Limb (tissue), 2 donors: ENCODE results near the gene ARHGAP20.
A peak's percentile ranks its signal among the peaks of the same experiment; 100 is the strongest.

Experiments used
- DNase-seq, 2 donors: peaks; one replicate each; pipeline ENCODE4 v3.0.0-alpha.2; 2016; ENCODE audit errors: extremely low spot score in 2 of 2

Gene ARHGAP20

GRCh38 chr11:110720431-110721275, 8.4 kb upstream of the ARHGAP20 start:
- DNase-seq = no peak

DNA sequence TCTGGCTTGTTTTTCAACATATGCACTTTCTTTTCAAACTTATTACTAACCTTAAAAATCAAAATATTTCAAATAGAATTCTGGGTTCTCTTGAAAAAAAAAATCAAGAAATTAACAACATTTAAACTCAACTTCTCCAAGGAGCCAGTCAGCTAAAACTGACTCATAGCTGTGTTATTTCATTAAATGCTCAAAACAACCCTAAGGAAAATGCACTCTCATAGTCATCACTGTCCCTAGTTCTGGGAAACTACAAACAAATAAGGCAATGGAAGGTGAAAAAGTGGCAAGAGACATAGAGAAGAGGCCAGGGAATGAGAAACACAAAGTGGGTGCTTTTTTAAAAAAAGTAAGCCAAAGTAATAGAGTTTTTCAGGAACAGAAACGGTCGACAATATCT, 4.1 kb upstream of the ARHGAP20 start:
- DNase-seq = no peak

DNA sequence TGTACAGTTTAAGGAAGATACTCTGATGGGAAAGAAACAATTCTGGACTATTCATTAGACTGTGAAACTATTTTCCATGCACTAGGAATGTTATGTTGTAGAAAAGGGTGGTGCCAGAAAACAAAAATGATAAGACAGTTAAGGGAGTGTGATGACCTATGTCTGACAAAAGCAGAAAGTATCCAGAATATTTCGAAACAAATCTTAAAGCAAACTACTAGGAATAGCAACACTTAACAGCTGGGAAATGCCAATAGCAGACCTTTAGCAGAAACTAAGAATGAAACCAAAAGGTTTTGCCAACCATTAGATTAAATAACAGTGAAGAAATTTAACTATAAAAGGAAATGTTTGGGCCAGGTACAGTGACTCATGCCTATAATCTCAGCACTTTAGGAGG, 3.3 kb upstream of the ARHGAP20 start:
- no peak for DNase-seq

GRCh38 chr11:110713449-110713776, 1.2 kb upstream of the ARHGAP20 start:
- DNase-seq = peak in 1 of 2 donors; percentile 60

- peak in 1 of 2 donors; percentile 53 for DNase-seq
Observed at GRCh38 chr11:110712659-110713448, 617 bp upstream of the ARHGAP20 start.

DNA sequence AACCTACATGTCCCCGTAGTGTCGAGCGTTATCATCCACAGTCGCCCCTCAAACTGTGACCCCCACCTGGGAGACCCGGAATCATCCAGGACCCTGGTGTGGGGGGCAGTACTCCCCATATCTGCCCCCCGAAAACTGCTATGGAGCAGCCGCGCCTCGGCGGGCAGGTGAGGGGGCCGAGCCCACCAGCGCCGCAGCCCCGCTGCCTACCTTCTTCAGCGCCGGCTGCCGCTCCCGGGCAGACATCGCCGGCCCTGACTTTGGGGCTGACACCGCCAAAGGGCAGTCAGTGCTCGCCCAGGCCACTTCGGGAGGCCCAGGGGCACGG, 825 bp downstream of the ARHGAP20 start:
- no peak for DNase-seq

- DNase-seq = peak; percentile 18 to 67
Observed at GRCh38 chr11:110710628-110711381, 1.4 kb downstream of the ARHGAP20 start.

GRCh38 chr11:110704210-110704864, 7.9 kb downstream of the ARHGAP20 start:
- DNase-seq = no peak

- no peak for DNase-seq
Observed at GRCh38 chr11:110691926-110692325, 20.3 kb downstream of the ARHGAP20 start.

- DNase-seq = no peak
Observed at GRCh38 chr11:110689306-110689705, 22.9 kb downstream of the ARHGAP20 start.

DNA sequence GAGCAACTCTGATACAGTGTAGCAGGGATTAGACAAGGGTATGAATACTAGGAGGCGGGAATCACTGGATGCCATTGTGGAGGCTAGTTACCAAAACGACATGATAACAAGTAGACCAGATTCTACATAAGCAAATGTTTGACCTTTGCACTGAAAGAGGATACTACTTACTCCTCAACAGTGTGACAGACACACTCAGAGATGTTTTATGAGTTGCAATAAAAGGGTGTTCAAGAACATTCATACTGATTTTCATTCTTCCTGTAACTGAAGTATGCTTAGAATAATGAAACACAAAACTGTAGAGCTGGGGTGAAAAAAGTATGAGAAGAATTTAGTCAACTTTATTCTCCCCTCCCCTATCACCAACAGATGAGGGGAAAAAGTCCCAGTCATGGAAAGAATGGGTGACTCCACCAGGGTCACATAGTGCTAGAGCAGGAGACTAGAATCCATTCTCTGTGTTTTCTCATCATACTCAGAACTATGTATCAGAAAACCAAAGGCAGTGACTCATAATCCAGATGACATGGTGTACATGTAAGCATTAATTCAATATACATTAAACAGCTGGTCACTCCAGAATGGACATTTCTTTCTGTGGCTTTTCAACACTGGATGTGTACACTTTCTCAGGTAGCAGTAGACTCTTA, 32.8 kb downstream of the ARHGAP20 start:
- no peak for DNase-seq

GRCh38 chr11:110675548-110675947, 36.7 kb downstream of the ARHGAP20 start:
- DNase-seq = no peak

GRCh38 chr11:110665689-110666465, 46.4 kb downstream of the ARHGAP20 start:
- no peak for DNase-seq

DNA sequence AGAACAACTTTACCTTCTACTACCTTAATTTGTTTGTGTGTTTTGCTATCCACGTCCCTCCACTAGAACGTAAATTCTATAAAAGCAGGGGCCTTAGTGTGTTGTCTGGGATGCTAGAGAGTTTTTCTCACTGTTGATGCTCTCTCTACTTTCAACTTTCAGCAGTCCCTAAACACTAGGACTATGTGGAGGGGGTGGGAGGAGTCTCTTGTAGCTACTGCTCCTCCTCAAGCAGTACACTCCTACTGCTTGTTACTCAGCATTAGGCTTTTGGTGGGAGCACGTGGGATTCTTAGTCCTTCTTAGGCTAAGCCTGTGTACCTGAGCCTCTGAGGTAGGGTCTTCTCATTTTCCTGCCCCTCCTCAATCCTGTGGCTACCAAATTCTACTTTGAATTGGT, 56.3 kb downstream of the ARHGAP20 start:
- DNase-seq = no peak

GRCh38 chr11:110654456-110654855, 57.8 kb downstream of the ARHGAP20 start:
- peak in 1 of 2 donors; percentile 10 for DNase-seq

GRCh38 chr11:110645253-110645652, 67.0 kb downstream of the ARHGAP20 start:
- no peak for DNase-seq

GRCh38 chr11:110634370-110634769, 77.9 kb downstream of the ARHGAP20 start:
- no peak for DNase-seq

DNA sequence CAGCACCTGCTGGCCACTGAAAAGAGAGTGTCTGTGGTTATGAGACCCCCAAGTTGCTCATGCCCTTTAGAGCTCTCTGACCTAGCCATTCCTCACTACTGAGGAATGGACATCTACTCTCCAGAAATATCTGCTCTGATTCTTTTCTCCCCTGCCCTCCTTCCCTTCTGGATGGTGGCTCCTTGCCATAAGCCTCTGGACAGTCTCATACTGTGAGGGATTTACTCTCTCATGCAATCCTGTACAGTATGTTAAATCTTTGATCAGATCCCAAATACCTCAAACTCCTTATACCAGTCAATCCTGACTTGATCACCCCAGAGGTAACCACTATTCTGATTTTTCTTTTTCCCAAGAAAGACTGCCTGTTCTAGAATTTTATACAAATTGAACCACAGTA, 80.7 kb downstream of the ARHGAP20 start:
- no peak for DNase-seq

GRCh38 chr11:110629594-110629993, 82.6 kb downstream of the ARHGAP20 start:
- DNase-seq = no peak

GRCh38 chr11:110621826-110622225, 90.4 kb downstream of the ARHGAP20 start:
- no peak for DNase-seq
